Astrocyte of the cerebellum (primary cell): ENCODE results near the gene PDRG1.
A peak's percentile ranks its signal among the peaks of the same experiment; 100 is the strongest.

Source experiments
- DNase-seq: peaks from one replicate; pipeline ENCODE4 v3.0.0-alpha.2; 2011; ENCODE audit warnings: low read depth
- H3K4me3 ChIP-seq: 2 replicates; pipeline ENCODE4 v1.5.1; 2011; ENCODE audit warnings: mild to moderate bottlenecking, low read depth, low read length, moderate library complexity
- CTCF ChIP-seq: IDR thresholded peaks from 2 replicates; pipeline ENCODE4 v1.5.1; 2012; ENCODE audit warnings: low read length, low read depth, moderate library complexity, mild to moderate bottlenecking; ENCODE audit errors: missing control alignments
- in situ Hi-C: cut with HindIII; loops from 2 replicates; pipeline ENCODE4 v1.10.0; 2017; ENCODE audit warnings: low sequenced_read_pairs

PDRG1 gene

GRCh38 chr20:31951530-31952453, at the start of gene PDRG1:
TSS of gene PDRG1 (minus strand) at chr20:31952046. CDS start at chr20:31951961, 85 bp downstream.
- peak; percentile 88 for DNase-seq
- TF ChIP-seq CTCF = peak; percentile 93
- in situ Hi-C loops = no loop called here
- H3K4me3 ChIP-seq = peak within 1 kb of the TSS; percentile 76

- no peak for TF ChIP-seq CTCF
- DNase-seq = no peak
- in situ Hi-C loops = no loop called here
- no peak overlapping the region for H3K4me3 ChIP-seq
Observed at GRCh38 chr20:31998246-31998645, 46.4 kb upstream of the PDRG1 start.

- in situ Hi-C loops = no loop called here
- H3K4me3 ChIP-seq = no peak overlapping the region
- TF ChIP-seq CTCF = no peak
- DNase-seq = no peak
Observed at GRCh38 chr20:31996996-31997395, 45.1 kb upstream of the PDRG1 start.

GRCh38 chr20:31992086-31992485, 40.2 kb upstream of the PDRG1 start:
- in situ Hi-C loops = loop anchor here (5.0 kb wide), 1 partner anchor 75 kb away; no protein-coding TSS in a partner anchor

GRCh38 chr20:31991339-31991705, 39.5 kb upstream of the PDRG1 start:
- TF ChIP-seq CTCF = no peak
- no peak for DNase-seq
- H3K4me3 ChIP-seq = no peak overlapping the region
- in situ Hi-C loops = loop anchor here (5.0 kb wide), 1 partner anchor 74 kb away; no protein-coding TSS in a partner anchor

More at GRCh38 chr20:31992086-31992485, 40.2 kb upstream of the PDRG1 start:
- no peak overlapping the region for H3K4me3 ChIP-seq
- DNase-seq = no peak
- TF ChIP-seq CTCF = no peak

- no peak for TF ChIP-seq CTCF
- no peak overlapping the region for H3K4me3 ChIP-seq
- peak; percentile 6 for DNase-seq
- in situ Hi-C loops = loop anchor here (5.0 kb wide), 1 partner anchor 73 kb away; no protein-coding TSS in a partner anchor
Observed at GRCh38 chr20:31990641-31991338, 38.9 kb upstream of the PDRG1 start.
